Effector memory CD4-positive, alpha-beta T cell (primary cell): ENCODE measurements around the gene RIPOR1.
A peak's percentile ranks its signal among the peaks of the same experiment; 100 is the strongest.

Experiments
- DNase-seq, 3 donors: peaks; one replicate each; pipeline ENCODE4 v3.0.0-alpha.2; 2020
- H3K27ac ChIP-seq: 2 replicates; pipeline ENCODE4 v1.7.0; 2013; ENCODE audit warnings: mild to moderate bottlenecking, low read length, moderate library complexity; ENCODE audit not compliant: insufficient read depth, poor library complexity, severe bottlenecking
- H3K27me3 ChIP-seq: replicated peaks from 2 replicates; pipeline ENCODE4 v1.7.0; 2013; ENCODE audit warnings: mild to moderate bottlenecking, low read length; ENCODE audit not compliant: insufficient read depth, control insufficient read depth, poor library complexity, severe bottlenecking
- H3K36me3 ChIP-seq: 2 replicates; pipeline ENCODE4 v1.7.0; 2013; ENCODE audit warnings: mild to moderate bottlenecking, low read length, moderate library complexity; ENCODE audit not compliant: control insufficient read depth, insufficient read depth
- H3K4me1 ChIP-seq: 2 replicates; pipeline ENCODE4 v1.7.0; 2013; ENCODE audit warnings: low read length, mild to moderate bottlenecking; ENCODE audit not compliant: control insufficient read depth, insufficient read depth, poor library complexity, severe bottlenecking
- H3K4me3 ChIP-seq: 2 replicates; pipeline ENCODE4 v1.7.0; 2013; ENCODE audit warnings: low read length, low read depth, mild to moderate bottlenecking; ENCODE audit not compliant: insufficient read depth, poor library complexity, severe bottlenecking
- H3K9me3 ChIP-seq: 2 replicates; pipeline ENCODE4 v1.7.0; 2013; ENCODE audit warnings: mild to moderate bottlenecking, low read length, moderate library complexity; ENCODE audit not compliant: control insufficient read depth

RIPOR1 gene

DNA sequence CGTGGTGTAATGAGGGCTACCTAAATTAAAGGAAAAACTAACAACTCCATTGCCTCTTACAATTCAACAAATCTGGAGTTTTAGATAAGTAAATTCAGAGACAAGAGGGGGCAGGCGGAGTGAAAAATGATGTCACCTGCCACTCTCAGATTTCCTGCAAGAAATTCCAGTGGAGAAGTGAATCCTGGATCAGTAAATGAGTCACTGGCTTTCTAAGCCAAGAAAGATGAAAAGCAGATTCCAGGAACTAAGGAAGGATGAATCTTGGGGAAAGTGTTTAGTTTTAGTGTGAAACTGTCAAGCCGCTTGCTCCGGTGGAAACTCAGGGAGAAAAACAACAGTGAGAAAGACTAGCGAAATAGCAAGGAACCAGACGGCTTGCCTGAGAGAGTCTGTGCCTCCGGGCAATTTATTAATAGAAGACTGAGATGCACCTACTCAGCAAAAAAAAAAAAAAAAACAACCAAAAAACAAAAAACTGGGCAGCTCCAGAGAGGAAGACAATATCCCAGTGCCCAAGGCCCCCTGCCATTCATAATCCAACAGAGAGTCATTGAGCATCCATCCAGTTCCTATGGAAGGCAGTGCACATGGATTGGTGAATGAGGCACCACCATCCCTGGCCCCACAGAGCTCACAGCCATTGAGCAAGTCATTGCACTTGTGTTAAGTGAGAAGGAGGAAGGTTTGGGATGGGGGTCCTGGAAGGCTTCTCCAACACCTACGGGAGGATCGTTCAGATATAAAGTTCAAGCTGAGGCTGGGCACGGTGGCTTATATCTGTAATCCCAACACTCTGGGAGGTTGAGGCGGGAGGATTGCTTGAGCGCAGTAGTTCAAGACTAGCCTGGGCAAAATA lies 12.1 kb upstream of the RIPOR1 start:
- H3K36me3 ChIP-seq, result no peaks in the 10 kb centered on the region
- no peaks in the 10 kb centered on the region for H3K27me3 ChIP-seq
- no peak overlapping the region for H3K27ac ChIP-seq
- no peaks in the 10 kb centered on the region for H3K9me3 ChIP-seq
- H3K4me1 ChIP-seq, result no peaks in the 10 kb centered on the region
- H3K4me3 ChIP-seq, result no peak overlapping the region
- no peak for DNase-seq

DNA sequence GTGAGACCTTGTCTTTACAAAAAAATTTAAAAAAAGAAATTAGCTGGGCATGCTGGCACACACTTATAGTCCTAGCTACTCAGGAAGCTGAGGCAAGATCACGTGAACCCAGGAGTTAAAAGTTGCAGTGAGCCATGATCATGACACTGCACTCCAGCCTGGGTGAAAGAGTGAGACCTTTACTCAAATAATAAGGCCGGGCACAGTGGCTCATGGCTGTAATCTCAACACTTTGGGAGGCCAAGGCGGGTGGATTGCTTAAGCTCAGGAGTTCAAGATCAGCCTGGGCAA lies 11.5 kb upstream of the RIPOR1 start:
- Histone ChIP-seq H3K4me3 (no peak overlapping the region), H3K4me1 (no peaks in the 10 kb centered on the region)

DNA sequence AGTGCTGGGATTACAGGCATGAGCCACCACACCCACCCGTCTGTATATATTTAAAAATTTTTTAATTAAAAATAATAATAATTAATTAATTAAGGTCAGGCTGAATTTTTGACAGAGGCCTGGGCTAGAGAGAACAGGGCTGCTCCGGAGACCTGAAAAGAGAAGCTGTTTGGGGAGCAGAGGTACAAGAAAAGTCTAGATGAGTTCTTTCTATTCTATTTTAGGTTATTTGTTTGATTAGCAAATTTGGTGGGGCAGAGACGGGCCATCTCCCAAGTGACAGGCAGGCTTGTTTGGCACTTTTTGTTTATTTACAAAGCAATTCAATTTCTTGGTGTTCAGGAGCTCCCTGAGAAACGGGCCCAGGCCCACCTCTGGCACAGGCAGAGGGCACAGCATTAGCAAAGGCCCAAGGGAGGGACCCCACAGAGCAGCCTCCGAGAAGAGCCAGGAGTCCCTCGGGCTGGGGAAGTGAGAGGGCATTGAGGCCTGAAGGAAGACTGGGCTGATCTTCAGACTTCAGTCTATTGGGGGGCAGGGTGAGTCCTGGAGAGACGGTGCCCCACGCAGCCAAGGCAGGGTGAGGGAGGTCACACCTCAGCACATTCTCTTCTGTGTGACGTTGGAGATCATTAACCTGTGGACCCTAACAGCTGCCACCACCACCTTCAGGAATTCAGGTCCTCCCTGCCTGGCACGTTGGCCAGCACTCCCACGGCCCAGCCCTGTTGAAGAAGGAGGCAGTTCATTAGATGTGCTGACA lies 10.8 kb upstream of the RIPOR1 start:
- H3K9me3 ChIP-seq, result no peaks in the 10 kb centered on the region
- no peaks in the 10 kb centered on the region for H3K4me1 ChIP-seq
- no peak overlapping the region for H3K4me3 ChIP-seq
- H3K27ac ChIP-seq, result no peak overlapping the region
- H3K27me3 ChIP-seq, result no peaks in the 10 kb centered on the region
- DNase-seq, result no peak
- H3K36me3 ChIP-seq, result no peaks in the 10 kb centered on the region

More for the DNA sequence above, 11.5 kb upstream of the RIPOR1 start:
- Histone ChIP-seq H3K27me3 (no peaks in the 10 kb centered on the region), H3K9me3 (no peaks in the 10 kb centered on the region), H3K27ac (no peak overlapping the region), H3K36me3 (no peaks in the 10 kb centered on the region)
- no peak for DNase-seq

DNA sequence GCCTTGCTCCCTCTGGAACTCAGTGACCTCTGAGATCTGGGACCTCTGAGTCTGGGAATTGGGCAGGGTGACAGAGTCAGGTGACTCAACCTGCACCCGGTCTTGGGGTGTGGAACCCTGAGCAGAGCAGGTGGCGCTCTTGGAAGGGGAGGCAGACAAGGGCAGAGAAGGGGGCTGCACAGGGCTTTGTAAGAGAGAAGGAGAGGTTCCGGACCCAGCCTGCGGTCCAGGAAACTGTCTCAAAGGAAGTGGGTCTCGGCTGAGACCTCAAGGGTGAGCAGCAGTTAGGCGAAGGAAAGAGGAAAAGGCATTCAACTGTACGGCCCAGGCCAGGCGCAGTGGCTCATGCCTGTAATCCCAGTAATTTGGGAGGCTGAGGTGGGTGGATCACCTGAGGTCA lies 10.0 kb upstream of the RIPOR1 start:
- Histone ChIP-seq H3K27me3 (no peaks in the 10 kb centered on the region), H3K4me3 (no peak overlapping the region), H3K27ac (no peak overlapping the region), H3K4me1 (no peaks in the 10 kb centered on the region), H3K36me3 (no peaks in the 10 kb centered on the region), H3K9me3 (no peaks in the 10 kb centered on the region)
- DNase-seq, result no peak

DNA sequence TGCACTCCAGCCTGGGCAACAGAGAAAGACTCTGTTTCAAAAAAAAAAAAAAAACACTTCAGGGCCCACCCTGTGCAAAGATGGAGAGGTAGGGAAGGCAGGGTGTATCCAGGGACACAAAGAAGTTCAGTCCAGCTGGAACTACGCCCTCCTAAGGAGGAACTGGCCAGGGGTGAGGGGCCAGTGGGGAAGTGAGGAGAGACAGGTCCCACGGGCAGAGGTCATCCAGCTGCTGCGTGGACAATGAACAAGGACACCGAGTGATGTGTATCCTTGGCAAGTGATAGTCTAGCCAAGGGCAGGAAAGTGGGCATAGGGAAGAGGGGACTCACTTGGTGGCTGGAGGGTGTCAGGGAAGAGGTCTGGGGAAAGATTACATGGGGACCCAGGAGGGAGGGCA lies 9.4 kb upstream of the RIPOR1 start:
- Histone ChIP-seq H3K9me3 (no peaks in the 10 kb centered on the region), H3K27me3 (no peaks in the 10 kb centered on the region), H3K4me1 (no peaks in the 10 kb centered on the region), H3K36me3 (no peaks in the 10 kb centered on the region), H3K27ac (no peak overlapping the region), H3K4me3 (no peak overlapping the region)
- DNase-seq, result no peak

DNA sequence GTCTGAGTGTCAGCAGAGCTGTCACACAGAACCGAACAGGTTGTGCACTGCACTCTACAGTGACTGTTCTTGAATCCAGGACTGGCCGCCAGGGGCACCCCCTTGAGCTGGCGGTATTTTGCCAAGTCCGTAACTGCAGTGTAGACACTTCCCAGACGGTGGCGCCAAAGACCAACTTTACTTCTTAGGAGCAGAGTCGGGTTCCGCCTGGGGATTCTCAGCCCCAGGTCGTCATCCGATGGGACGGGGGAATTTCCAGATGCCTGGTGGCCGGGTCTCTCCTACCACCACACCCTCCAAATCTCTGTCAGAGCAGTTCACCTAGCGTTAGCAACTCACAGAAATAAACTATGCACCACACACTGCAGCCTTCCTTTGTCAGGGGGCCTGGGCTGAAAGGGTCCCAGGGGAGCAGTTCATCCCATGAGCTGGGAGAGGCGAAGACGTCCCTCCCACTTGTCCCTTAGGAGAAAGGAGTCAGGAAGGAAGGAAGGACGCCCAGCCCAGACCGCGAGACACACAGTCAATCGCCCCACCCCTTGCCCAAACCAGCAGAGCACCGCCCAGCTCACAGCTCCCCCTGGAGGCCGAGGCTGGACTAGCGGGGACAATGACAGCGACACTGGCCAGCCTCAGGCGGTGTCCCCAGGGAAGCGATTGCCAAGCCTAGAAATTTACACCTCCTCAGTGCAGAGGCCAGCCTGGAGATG lies 7.4 kb upstream of the RIPOR1 start:
- Histone ChIP-seq H3K4me1 (no peaks in the 10 kb centered on the region), H3K27ac (peak overlapping the region; percentile 91), H3K4me3 (peak overlapping the region; percentile 33), H3K27me3 (no peaks in the 10 kb centered on the region), H3K9me3 (no peaks in the 10 kb centered on the region), H3K36me3 (no peaks in the 10 kb centered on the region)
- peak; percentile 95 to 97 (median 96) for DNase-seq

DNA sequence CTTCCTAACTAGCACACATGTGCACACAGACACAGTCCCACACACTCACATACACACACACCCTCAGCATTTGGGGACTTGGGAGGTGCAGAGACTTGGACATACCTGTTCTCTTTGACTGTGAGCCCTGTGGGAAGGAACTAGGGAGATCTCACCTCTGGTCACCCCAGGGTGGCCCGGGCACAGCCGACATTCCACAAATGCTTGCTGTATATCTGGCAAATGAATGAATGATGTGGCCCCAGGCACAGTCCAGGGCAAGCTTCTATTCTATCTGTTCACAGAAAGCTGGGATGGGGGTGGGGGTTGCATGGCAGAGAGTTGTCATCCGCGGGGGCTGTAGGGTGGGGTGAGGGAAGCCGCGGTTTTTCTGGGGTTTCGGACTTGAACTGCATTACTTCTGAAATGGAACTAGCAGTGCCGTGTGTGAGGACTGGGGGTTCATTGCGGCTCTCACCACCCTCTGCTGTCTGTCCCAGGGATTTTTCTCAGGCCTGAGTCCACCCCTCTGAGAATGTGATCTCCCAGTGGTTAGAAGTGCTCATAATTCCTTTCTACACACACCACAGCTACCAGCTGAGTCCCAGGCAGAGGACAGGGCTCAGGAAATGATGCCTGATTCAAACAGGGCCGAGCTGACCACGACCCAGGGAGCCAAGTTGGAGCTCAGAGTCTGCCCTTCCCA lies 3.3 kb upstream of the RIPOR1 start:
- H3K4me1 ChIP-seq, result peaks cover 20% of the 10 kb centered on the region

DNA sequence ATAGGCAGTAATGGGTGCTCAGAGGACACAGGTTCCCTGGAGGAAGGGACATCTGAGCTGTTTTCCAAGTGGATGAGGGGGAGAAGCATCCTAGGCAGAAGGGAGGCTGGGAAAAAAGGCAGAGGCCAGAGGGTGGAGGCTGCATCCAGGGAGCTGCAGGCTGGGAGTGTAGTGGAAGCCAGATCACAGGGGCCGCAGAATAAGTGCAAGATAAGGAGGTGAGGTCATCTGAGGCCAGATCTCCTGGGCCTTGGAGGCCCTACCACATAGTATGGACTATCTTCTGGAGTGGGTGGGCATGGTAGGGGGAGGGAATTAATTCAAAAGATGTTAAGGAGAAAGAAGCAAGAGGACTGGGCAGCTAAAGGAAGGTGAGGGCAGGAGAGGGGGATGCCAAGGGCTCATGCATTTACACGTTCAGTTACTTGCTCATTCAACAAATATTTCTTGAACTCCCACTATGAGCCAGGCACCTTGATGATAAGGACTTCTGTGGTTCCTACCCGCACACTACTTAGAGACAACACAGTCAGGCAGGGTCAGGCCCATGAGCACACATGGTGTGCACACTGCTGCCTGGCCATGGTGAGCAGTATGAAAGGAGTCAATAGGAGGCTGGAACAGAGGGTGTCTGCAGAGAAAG lies 2.4 kb upstream of the RIPOR1 start:
- H3K27me3 ChIP-seq, result peaks cover 11% of the 10 kb centered on the region
- DNase-seq, result no peak
- H3K4me1 ChIP-seq, result peaks cover 29% of the 10 kb centered on the region
- no peak overlapping the region for H3K27ac ChIP-seq
- no peaks in the 10 kb centered on the region for H3K36me3 ChIP-seq
- H3K4me3 ChIP-seq, result no peak overlapping the region
- no peaks in the 10 kb centered on the region for H3K9me3 ChIP-seq

More for the DNA sequence above, 3.3 kb upstream of the RIPOR1 start:
- no peaks in the 10 kb centered on the region for H3K36me3 ChIP-seq
- peaks cover 8% of the 10 kb centered on the region for H3K27me3 ChIP-seq
- H3K9me3 ChIP-seq, result no peaks in the 10 kb centered on the region
- H3K27ac ChIP-seq, result no peak overlapping the region
- H3K4me3 ChIP-seq, result no peak overlapping the region
- DNase-seq, result no peak

DNA sequence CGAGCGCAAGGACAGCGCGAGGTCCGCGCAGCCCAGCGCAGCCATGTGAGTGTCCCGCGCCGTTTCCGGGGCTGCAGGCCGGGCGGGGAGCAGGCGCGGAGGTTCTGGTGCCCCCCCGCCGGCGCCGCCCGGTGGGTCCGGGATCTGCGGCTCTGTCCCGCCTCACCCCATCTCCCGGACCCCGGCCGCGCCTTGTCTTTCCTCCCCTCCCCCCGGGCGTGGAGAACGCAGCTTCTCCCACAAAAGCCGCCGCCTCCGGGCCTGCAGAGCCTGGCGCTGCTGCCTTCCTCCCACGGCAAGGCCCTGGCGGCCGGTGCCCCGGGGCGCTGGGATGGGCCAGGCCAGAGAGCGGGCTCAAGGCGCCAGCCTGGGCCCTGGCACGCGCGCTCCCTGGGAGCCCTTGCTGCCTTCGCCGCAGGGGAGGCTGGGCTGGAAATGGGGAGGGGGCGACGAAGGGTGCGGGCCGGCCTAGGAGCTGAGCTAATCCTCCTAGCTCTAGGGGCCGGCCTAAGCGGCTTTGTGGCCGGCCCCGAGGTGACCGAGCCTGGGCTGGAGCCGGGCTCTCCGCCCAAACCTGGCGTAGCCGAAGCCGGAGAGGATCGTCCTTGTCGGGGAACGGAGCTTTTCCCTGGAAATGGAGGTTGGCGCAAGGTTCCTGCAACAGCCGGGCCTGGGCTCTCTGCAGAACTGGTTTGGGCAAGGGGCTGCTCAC lies 397 bp downstream of the RIPOR1 start:
- no peaks in the 10 kb centered on the region for H3K36me3 ChIP-seq
- H3K9me3 ChIP-seq, result no peaks in the 10 kb centered on the region
- peak in 1 of 3 donors; percentile 20 for DNase-seq
- no peak overlapping the region for H3K27ac ChIP-seq
- H3K4me1 ChIP-seq, result peaks cover 30% of the 10 kb centered on the region
- peak overlapping the region; percentile 69 for H3K4me3 ChIP-seq
- H3K27me3 ChIP-seq, result peaks cover 11% of the 10 kb centered on the region
